SK-N-SH (cell line): Measurements from ENCODE around the gene NAP1L1. TPM values are rescaled to one million over a fixed set of nuclear protein-coding genes. Genes with fewer than 3 reads are reported as not detected.

Experiments used
- CTCF ChIA-PET: fragments of 300-600, 350-600 bp; formaldehyde crosslinking; extraction: SDS; loops from one replicate; lab custom pipeline; 2021; lab: Yijun Ruan, JAX
- POLR2A ChIA-PET: fragments of 350-600 bp; sonication (Branson Sonifier 250); formaldehyde crosslinking; extraction: SDS; loops from one replicate; lab custom pipeline; 2020; ENCODE audit warnings: antibody characterized with exemption, inconsistent platforms; lab: Yijun Ruan, JAX
- DNase-seq: peaks from one replicate; pipeline ENCODE4 v3.0.0; 2012
- H2AFZ ChIP-seq: fragments of 200-600 bp; sonication (generic); 2 replicates; pipeline ENCODE4 v1.8.1; 2016; ENCODE audit warnings: antibody characterized with exemption, mild to moderate bottlenecking, low read depth
- H3F3A ChIP-seq: fragments of 200-600 bp; sonication (generic); replicated peaks from 2 replicates; pipeline ENCODE3; 2016; ENCODE audit warnings: antibody characterized with exemption, mild to moderate bottlenecking; ENCODE audit not compliant: insufficient read depth
- H3K27ac ChIP-seq, 2 experiments: fragments of 200-500 bp in 1 of 2; fragments of 200-600 bp in 1 of 2; sonication (Bioruptor generic) in 1 of 2; sonication (generic), shearing (Covaris generic) in 1 of 2; 2 replicates each; pipeline versions ENCODE4 v1.5.1 to v1.6.1; 2014 to 2016; ENCODE audit warnings: low read depth in 2 of 2, inconsistent platforms in 1 of 2, low read length in 1 of 2, mild to moderate bottlenecking in 1 of 2, mixed read lengths in 1 of 2
- H3K27me3 ChIP-seq: fragments of 200-600 bp; sonication (generic), shearing (Covaris generic); 2 replicates; pipeline ENCODE4 v1.6.1; 2016; ENCODE audit warnings: mixed run types; ENCODE audit not compliant: insufficient read depth
- H3K36me3 ChIP-seq, 2 experiments: fragments of 200-500 bp in 1 of 2; fragments of 200-600 bp in 1 of 2; sonication (Bioruptor generic) in 1 of 2; sonication (generic) in 1 of 2; replicated peaks in 1 of 2; 2 replicates each; pipeline versions ENCODE3 to v1.5.1; 2014 to 2016; ENCODE audit warnings: low read length in 1 of 2, mild to moderate bottlenecking in 1 of 2; ENCODE audit not compliant: insufficient read depth in 2 of 2, control insufficient read depth in 1 of 2
- H3K4me1 ChIP-seq, 2 experiments: fragments of 200-500 bp in 1 of 2; fragments of 200-600 bp in 1 of 2; sonication (Bioruptor generic) in 1 of 2; sonication (generic), shearing (Covaris generic) in 1 of 2; 2 replicates each; pipeline versions ENCODE4 v1.5.1 to v1.6.1; 2014 to 2016; ENCODE audit warnings: low read depth in 1 of 2, low read length in 1 of 2, mixed run types in 1 of 2; ENCODE audit not compliant: insufficient read depth in 2 of 2, control insufficient read depth in 1 of 2
- H3K4me2 ChIP-seq: fragments of 200-600 bp; sonication (generic), shearing (Covaris generic); 2 replicates; pipeline ENCODE4 v1.6.1; 2017; ENCODE audit warnings: mixed run types
- H3K4me3 ChIP-seq, 2 experiments: fragments of 200-500 bp in 1 of 2; fragments of 200-600 bp in 1 of 2; sonication (Bioruptor generic) in 1 of 2; sonication (generic), shearing (Covaris generic) in 1 of 2; 2 replicates each; pipeline versions ENCODE4 v1.5.1 to v1.8.1; 2014 to 2016; ENCODE audit warnings: low read depth in 2 of 2, inconsistent platforms in 1 of 2, low read length in 1 of 2, mild to moderate bottlenecking in 1 of 2, mixed read lengths in 1 of 2, moderate library complexity in 1 of 2
- H3K79me2 ChIP-seq: fragments of 200-600 bp; sonication (generic); 2 replicates; pipeline ENCODE4 v1.8.1; 2017; ENCODE audit warnings: mild to moderate bottlenecking; ENCODE audit not compliant: insufficient read depth
- H3K9ac ChIP-seq: fragments of 200-600 bp; sonication (generic); 2 replicates; pipeline ENCODE4 v1.6.1; 2017; ENCODE audit warnings: mixed run types
- H3K9me2 ChIP-seq: fragments of 200-600 bp; sonication (generic); 2 replicates; pipeline ENCODE4 v1.6.1; 2017; ENCODE audit warnings: mixed run types
- H3K9me3 ChIP-seq: fragments of 200-600 bp; sonication (generic); 2 replicates; pipeline ENCODE4 v1.6.1; 2017; ENCODE audit warnings: mixed run types, mild to moderate bottlenecking, moderate library complexity
- H4K20me1 ChIP-seq: fragments of 200-600 bp; sonication (generic); 2 replicates; pipeline ENCODE4 v1.6.1; 2017; ENCODE audit warnings: mild to moderate bottlenecking, mixed run types; ENCODE audit not compliant: insufficient read depth
- CHD2 ChIP-seq: fragments of 150-350 bp; IDR thresholded peaks from 2 replicates; pipeline ENCODE4 v1.6.1; 2018; ENCODE audit warnings: low read length; ENCODE audit not compliant: partially characterized antibody
- EZH2phosphoT487 ChIP-seq: fragments of 200-600 bp; sonication (generic); IDR thresholded peaks from 2 replicates; pipeline ENCODE4 v1.6.1; 2017; ENCODE audit warnings: low read depth, mixed run types, mild to moderate bottlenecking, antibody characterized with exemption, moderate library complexity, borderline replicate concordance
- FOSL2 ChIP-seq: IDR thresholded peaks from 2 replicates; pipeline ENCODE4 v1.4.0; 2012; ENCODE audit warnings: low read depth, mild to moderate bottlenecking, moderate library complexity, borderline replicate concordance
- GABPA ChIP-seq: IDR thresholded peaks from 2 replicates; pipeline ENCODE4 v1.4.0; 2012; ENCODE audit warnings: low read depth, mild to moderate bottlenecking
- GATA2 ChIP-seq: sonication (generic); formaldehyde crosslinking; IDR thresholded peaks from 2 replicates; pipeline ENCODE4 v1.5.0; 2020; ENCODE audit warnings: mild to moderate bottlenecking, missing genetic modification reagents
- MXI1 ChIP-seq: IDR thresholded peaks from 2 replicates; pipeline ENCODE4 v1.6.1; 2012; ENCODE audit warnings: mild to moderate bottlenecking, low read depth, low read length, improper control_type of control experiment
- NFIC ChIP-seq: IDR thresholded peaks from 2 replicates; pipeline ENCODE4 v1.4.0; 2012; ENCODE audit warnings: borderline replicate concordance
- RCOR1 ChIP-seq: fragments of 150-350 bp; IDR thresholded peaks from 2 replicates; pipeline ENCODE4 v1.6.1; 2017; ENCODE audit warnings: antibody characterized with exemption, low read length
- WGBS: methylation state at CpG from one replicate; pipeline ENCODE4 v1.1.6; 2017; ENCODE audit warnings: low lambda C conversion rate; 5-methylcytosine and 5-hydroxymethylcytosine counted together
- polyA plus RNA-seq, 3 experiments: library from polyadenylated mRNA; depleted of rRNA; stranded (reverse); fragments of >200 nt; gene quantifications; 2 replicates each; pipeline ENCODE4 v1.2.3, GENCODE V29; 2012

NAP1L1 gene
- polyA plus RNA-seq, 1 of the 3 experiments (the other 2 are of a cell fraction) = 197 TPM

DNA sequence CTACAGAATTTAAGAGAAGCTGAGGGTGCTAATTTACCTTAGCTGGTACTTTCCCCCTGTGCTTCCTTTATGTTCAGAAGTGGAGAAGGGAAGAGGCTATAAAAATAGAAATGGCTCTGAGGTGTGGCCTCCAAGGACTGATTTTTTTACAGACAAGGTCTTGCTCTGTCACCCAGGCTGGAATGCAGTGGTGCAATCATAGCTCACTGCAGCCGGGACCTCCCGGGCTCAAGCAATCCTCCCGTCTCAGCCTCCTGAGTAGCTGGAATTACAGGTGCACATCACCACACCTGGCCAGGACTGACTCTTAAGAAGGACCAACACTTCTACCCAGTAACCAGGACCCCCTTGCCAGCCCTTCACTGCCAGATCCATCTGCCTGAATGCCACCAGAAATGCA lies 23.9 kb upstream of the NAP1L1 start:
- no peaks in the 10 kb centered on the region for H3K9me3 ChIP-seq
- TF ChIP-seq NFIC = no peak
- no peak for TF ChIP-seq GABPA
- no peak for TF ChIP-seq FOSL2
- no peak for TF ChIP-seq CHD2
- TF ChIP-seq, all 33 proteins: peak for 0
- no peak for DNase-seq
- H3K27ac ChIP-seq = no peak overlapping the region
- no peak overlapping the region for H3K4me3 ChIP-seq
- CTCF ChIA-PET = no interaction called here
- no peaks in the 10 kb centered on the region for H3K27me3 ChIP-seq
- WGBS = 55% methylated on average over 3 of the region's 3 CpGs
- H3K4me2 ChIP-seq = no peak overlapping the region
- peaks cover 16% of the 10 kb centered on the region for H3F3A ChIP-seq
- no peaks in the 10 kb centered on the region for H3K36me3 ChIP-seq
- no peaks in the 10 kb centered on the region for H3K79me2 ChIP-seq
- H3K9me2 ChIP-seq = no peaks in the 10 kb centered on the region
- no peak overlapping the region for H2AFZ ChIP-seq
- POLR2A ChIA-PET = no interaction called here
- H3K4me1 ChIP-seq = 0 out of 4 replicates have a peak, but pooled peaks cover 0 to 4% of the 10 kb centered on the region in 2 experiments
- no peaks in the 10 kb centered on the region for H4K20me1 ChIP-seq
- no peak overlapping the region for H3K9ac ChIP-seq

DNA sequence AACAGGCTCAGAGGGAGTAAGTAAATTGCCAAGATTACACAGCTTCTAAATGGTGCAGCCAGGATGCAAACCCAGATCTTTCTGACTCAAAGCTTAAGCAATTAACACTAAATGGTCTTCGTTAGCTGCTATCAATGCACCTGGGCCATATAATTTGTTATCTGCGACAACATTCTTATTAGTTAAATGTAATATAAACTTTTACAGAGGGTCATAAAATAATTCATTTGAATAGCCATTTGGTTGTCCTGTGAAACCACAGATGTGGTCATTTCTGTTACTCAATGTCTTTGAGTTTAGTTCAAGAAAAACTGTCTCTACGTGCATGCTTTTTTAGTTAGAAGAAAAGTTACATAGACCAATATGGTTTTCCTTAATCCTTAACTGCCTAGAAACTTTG lies 22.1 kb upstream of the NAP1L1 start:
- H3K9me3 ChIP-seq = no peaks in the 10 kb centered on the region
- H3F3A ChIP-seq = peaks cover 21% of the 10 kb centered on the region
- H3K9ac ChIP-seq = no peak overlapping the region
- DNase-seq = no peak
- POLR2A ChIA-PET = no interaction called here
- no peaks in the 10 kb centered on the region for H3K79me2 ChIP-seq
- WGBS = 84% methylated on average over 3 of the region's 3 CpGs
- no peak overlapping the region for H2AFZ ChIP-seq
- H3K4me3 ChIP-seq = no peak overlapping the region
- H3K36me3 ChIP-seq = no peaks in the 10 kb centered on the region
- CTCF ChIA-PET = no interaction called here
- H3K27me3 ChIP-seq = no peaks in the 10 kb centered on the region
- H4K20me1 ChIP-seq = no peaks in the 10 kb centered on the region
- H3K4me1 ChIP-seq = 0 out of 4 replicates have a peak, but pooled peaks cover 0 to 4% of the 10 kb centered on the region in 2 experiments
- no peak overlapping the region for H3K4me2 ChIP-seq
- H3K27ac ChIP-seq = no peak overlapping the region
- TF ChIP-seq RCOR1 = no peak
- no peak for TF ChIP-seq GATA2 (CRISPR knock-in tag)
- TF ChIP-seq EZH2phosphoT487 = no peak
- H3K9me2 ChIP-seq = no peaks in the 10 kb centered on the region

DNA sequence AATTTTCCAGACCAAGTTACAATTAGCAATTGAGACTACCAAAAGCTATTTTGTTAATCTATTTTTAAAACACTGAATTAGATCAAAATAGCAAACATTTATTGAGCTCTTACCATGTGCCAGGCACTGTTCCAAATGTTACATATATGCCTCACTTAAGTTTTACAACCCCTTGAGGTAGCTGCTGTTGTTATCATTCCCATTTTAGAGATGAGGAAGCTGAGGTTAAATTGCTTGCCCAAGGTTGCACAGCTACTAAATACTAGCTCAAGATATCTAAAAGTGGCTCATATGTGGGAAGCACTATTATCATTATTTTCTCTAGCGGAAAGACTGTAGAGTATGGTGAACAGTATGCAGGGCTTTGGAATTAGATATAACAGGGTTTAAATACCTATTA lies 19.5 kb upstream of the NAP1L1 start:
- no peaks in the 10 kb centered on the region for H3K9me3 ChIP-seq
- peaks cover 21% of the 10 kb centered on the region for H3F3A ChIP-seq
- no peak for DNase-seq
- H4K20me1 ChIP-seq = no peaks in the 10 kb centered on the region
- no peak overlapping the region for H3K4me2 ChIP-seq
- peak overlapping the region; percentile 70; the same call in 1 of the 2 replicates for H2AFZ ChIP-seq
- 93% methylated on average over 1 of the region's 1 CpG for WGBS
- ChIA-PET POLR2A (no interaction called here), CTCF (interaction anchor here (1.1 to 1.7 kb wide), 2 partner anchors 11 kb away, joined by 3 to 4 read pairs; no protein-coding TSS in a partner anchor)
- H3K4me3 ChIP-seq = no peak overlapping the region
- no peaks in the 10 kb centered on the region for H3K79me2 ChIP-seq
- TF ChIP-seq FOSL2 (no peak), EZH2phosphoT487 (no peak), MXI1 (no peak), GATA2 (CRISPR knock-in tag) (no peak)
- peak overlapping the region in 1 of 2 experiments; percentile 62; a peak in 2 of 4 replicates for H3K27ac ChIP-seq
- H3K27me3 ChIP-seq = no peaks in the 10 kb centered on the region
- H3K36me3 ChIP-seq = no peaks in the 10 kb centered on the region
- no peak overlapping the region for H3K9ac ChIP-seq
- H3K4me1 ChIP-seq = 0 out of 4 replicates have a peak, but pooled peaks cover 0 to 4% of the 10 kb centered on the region in 2 experiments
- no peaks in the 10 kb centered on the region for H3K9me2 ChIP-seq
